ENCODE data around the gene NCOA1.

NCOA1 gene

DNA sequence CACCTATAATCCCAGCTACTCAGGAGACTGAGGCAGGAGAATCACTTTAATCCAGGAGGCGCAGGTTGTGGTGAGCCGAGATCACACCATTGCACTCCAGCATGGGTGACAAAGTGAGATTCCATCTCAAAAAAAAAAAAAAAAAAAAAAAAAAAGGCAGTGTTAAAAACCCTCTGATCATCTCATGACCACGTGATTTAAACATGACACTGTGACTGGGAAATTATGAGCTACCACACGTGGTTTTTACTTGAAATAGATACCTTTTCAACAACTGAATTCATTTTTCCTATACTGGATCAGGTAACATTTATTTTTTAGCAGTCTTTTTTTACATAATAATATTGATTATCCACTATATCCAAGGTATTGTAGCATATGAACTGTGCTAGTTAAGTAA is 199.5 kb downstream of the NCOA1 start:
- ChIA-PET POLR2A (no interaction called here), CTCF (no interaction called here)
- TF ChIP-seq TARDBP (IDR thresholded peaks at IDR 0.05) = no peak
- DNase-seq (ENCODE audit: extremely low spot score) = no peak

DNA sequence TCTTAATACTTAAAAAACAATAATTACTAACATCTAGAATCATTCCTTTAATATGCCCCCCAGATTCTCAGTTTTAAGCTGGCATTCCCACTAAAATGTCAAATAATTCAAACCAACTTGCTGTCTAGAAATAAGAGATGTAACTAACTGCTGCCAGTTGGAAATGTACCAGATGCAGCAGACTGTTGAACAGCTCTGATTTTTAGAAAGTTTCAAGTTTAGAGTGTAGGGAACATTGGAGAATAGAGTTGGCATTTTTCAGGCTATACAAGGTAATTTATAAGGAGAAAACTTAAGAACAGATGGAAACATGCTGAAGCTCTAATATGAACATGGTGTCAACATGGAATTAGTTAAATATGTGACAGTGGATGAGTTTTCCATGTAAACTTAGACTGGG is 200.8 kb downstream of the NCOA1 start:
- no peak for TF ChIP-seq SUZ12 (IDR thresholded peaks at IDR 0.05)
- no peak for TF ChIP-seq BHLHE40 (IDR thresholded peaks at IDR 0.05; ENCODE audit: borderline replicate concordance)
- TF ChIP-seq FOXA1 (IDR thresholded peaks at IDR 0.05) = no peak
- TF ChIP-seq ARNT (IDR thresholded peaks at IDR 0.05) = no peak
- no peak for TF ChIP-seq ZNF384 (IDR thresholded peaks at IDR 0.05)
- no peak for TF ChIP-seq L3MBTL2 (conservative IDR thresholded peaks at IDR 0.05)
- ChIA-PET CTCF (no interaction called here), POLR2A (no interaction called here)
- DNase-seq (ENCODE audit: extremely low spot score) = no peak

DNA sequence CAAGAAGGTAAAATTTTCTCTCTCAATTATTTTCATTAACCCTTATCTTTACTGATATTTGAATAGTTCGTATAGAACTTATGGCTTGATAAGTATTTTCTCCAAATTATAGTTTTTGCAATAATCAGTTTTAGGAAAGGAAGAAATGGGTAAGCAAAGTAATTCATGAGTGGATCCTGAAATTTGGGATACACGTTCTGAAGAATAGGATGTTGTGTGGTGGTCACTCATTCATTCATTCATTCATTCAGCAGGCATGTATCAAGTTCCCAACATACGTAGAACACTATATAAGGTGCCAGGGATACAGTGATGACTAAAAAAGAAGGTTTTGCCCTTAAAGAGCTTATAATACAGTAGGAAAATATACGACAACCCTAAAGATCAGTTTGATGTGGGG is 206.7 kb downstream of the NCOA1 start:
- no peak for DNase-seq (ENCODE audit: extremely low spot score)
- POLR2A ChIA-PET = no interaction called here
- TF ChIP-seq ARNT (IDR thresholded peaks at IDR 0.05) = no peak
- no peak for TF ChIP-seq ZNF384 (IDR thresholded peaks at IDR 0.05)
- TF ChIP-seq SP1 (IDR thresholded peaks at IDR 0.05) = no peak
- TF ChIP-seq, protein P1, sequence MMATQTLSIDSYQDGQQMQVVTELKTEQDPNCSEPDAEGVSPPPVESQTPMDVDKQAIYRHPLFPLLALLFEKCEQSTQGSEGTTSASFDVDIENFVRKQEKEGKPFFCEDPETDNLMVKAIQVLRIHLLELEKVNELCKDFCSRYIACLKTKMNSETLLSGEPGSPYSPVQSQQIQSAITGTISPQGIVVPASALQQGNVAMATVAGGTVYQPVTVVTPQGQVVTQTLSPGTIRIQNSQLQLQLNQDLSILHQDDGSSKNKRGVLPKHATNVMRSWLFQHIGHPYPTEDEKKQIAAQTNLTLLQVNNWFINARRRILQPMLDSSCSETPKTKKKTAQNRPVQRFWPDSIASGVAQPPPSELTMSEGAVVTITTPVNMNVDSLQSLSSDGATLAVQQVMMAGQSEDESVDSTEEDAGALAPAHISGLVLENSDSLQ (IDR thresholded peaks at IDR 0.05) = no peak
- TF ChIP-seq BHLHE40 (IDR thresholded peaks at IDR 0.05; ENCODE audit: borderline replicate concordance) = no peak
- TF ChIP-seq TARDBP (IDR thresholded peaks at IDR 0.05) = no peak
- no peak for TF ChIP-seq LEF1 (IDR thresholded peaks at IDR 0.05; ENCODE audit: borderline replicate concordance)
- TF ChIP-seq FOXA1 (IDR thresholded peaks at IDR 0.05) = no peak
- TF ChIP-seq FOXK2 (IDR thresholded peaks at IDR 0.05) = no peak
- no peak for TF ChIP-seq L3MBTL2 (conservative IDR thresholded peaks at IDR 0.05)
- TF ChIP-seq FOXM1 (IDR thresholded peaks at IDR 0.05; ENCODE audit: borderline replicate concordance) = no peak
- no peak for TF ChIP-seq ELF4 (IDR thresholded peaks at IDR 0.05)
- TF ChIP-seq HDGF (IDR thresholded peaks at IDR 0.05; ENCODE audit: borderline replicate concordance) = no peak
- CTCF ChIA-PET = no interaction called here

DNA sequence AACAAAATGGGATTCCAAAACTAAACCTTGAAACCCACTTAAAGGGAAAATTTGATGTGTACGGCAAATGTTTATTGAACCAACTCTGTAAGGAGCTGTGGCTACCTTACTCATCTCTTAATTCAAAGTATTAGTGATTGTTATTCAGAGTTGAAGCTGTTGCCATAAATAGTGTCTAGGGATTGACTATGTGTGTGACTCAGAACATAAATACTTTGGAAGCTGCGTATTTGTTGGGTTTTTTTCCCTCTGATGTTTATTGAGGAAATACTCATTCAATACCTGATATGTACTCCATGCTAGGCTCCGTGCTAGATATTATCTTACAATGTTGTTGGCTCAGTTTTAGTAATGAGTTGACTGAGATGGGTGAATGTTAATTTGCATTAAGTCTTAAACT is 211.7 kb downstream of the NCOA1 start:
- TF ChIP-seq FOXK2 (IDR thresholded peaks at IDR 0.05) (no peak), CTBP1 (IDR thresholded peaks at IDR 0.05; ENCODE audit: borderline replicate concordance) (no peak), ZNF384 (IDR thresholded peaks at IDR 0.05) (no peak), BHLHE40 (IDR thresholded peaks at IDR 0.05; ENCODE audit: borderline replicate concordance) (no peak), HDGF (IDR thresholded peaks at IDR 0.05; ENCODE audit: borderline replicate concordance) (no peak), TARDBP (IDR thresholded peaks at IDR 0.05) (no peak), LEF1 (IDR thresholded peaks at IDR 0.05; ENCODE audit: borderline replicate concordance) (no peak), FOXM1 (IDR thresholded peaks at IDR 0.05; ENCODE audit: borderline replicate concordance) (no peak), SUZ12 (IDR thresholded peaks at IDR 0.05) (no peak), L3MBTL2 (conservative IDR thresholded peaks at IDR 0.05) (no peak), FOXA1 (IDR thresholded peaks at IDR 0.05) (no peak), NFRKB (IDR thresholded peaks at IDR 0.05) (no peak), ELF4 (IDR thresholded peaks at IDR 0.05) (no peak), ARNT (IDR thresholded peaks at IDR 0.05) (no peak), SP1 (IDR thresholded peaks at IDR 0.05) (no peak)
- TF ChIP-seq, protein P1 (IDR thresholded peaks at IDR 0.05) = no peak
- CTCF ChIA-PET = no interaction called here
- POLR2A ChIA-PET = no interaction called here
- DNase-seq (ENCODE audit: extremely low spot score) = no peak

DNA sequence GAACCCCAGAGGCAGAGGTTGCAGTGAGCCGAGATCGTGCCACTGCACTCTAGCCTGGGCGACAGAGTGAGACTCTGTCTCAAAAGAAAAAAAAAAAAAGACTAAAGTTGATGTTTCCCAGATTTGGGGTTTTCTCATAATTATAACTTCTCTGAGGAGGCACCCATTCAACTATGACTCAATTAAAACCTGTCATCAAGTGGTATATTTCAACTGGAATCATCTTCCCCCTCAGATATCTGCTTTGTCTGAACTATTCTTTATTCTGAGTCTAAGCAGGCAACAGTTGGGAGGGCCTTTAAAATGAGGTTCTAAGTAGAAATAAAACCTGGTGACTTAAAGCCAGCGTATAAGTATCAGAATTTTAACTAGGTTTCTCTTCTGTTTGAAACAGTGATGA is 213.6 kb downstream of the NCOA1 start:
- no peak for DNase-seq (ENCODE audit: extremely low spot score)
- ChIA-PET POLR2A (no interaction called here), CTCF (no interaction called here)
- TF ChIP-seq LEF1 (IDR thresholded peaks at IDR 0.05; ENCODE audit: borderline replicate concordance) (no peak), FOXM1 (IDR thresholded peaks at IDR 0.05; ENCODE audit: borderline replicate concordance) (no peak), SP1 (IDR thresholded peaks at IDR 0.05) (no peak), FOXA1 (IDR thresholded peaks at IDR 0.05) (no peak), HDGF (IDR thresholded peaks at IDR 0.05; ENCODE audit: borderline replicate concordance) (no peak), NFRKB (IDR thresholded peaks at IDR 0.05) (no peak)
- TF ChIP-seq, protein P1 (IDR thresholded peaks at IDR 0.05) = no peak

DNA sequence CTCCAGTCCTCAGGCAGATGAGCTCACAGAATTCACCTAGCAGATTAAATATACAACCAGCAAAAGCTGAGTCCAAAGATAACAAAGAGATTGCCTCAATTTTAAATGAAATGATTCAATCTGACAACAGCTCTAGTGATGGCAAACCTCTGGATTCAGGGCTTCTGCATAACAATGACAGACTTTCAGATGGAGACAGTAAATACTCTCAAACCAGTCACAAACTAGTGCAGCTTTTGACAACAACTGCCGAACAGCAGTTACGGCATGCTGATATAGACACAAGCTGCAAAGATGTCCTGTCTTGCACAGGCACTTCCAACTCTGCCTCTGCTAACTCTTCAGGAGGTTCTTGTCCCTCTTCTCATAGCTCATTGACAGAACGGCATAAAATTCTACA is 216.1 kb downstream of the NCOA1 start:
- no peak for DNase-seq (ENCODE audit: extremely low spot score)
- ChIA-PET CTCF (no interaction called here), POLR2A (no interaction called here)
- TF ChIP-seq ELF4 (IDR thresholded peaks at IDR 0.05) = no peak
- TF ChIP-seq SP1 (IDR thresholded peaks at IDR 0.05) = no peak

DNA sequence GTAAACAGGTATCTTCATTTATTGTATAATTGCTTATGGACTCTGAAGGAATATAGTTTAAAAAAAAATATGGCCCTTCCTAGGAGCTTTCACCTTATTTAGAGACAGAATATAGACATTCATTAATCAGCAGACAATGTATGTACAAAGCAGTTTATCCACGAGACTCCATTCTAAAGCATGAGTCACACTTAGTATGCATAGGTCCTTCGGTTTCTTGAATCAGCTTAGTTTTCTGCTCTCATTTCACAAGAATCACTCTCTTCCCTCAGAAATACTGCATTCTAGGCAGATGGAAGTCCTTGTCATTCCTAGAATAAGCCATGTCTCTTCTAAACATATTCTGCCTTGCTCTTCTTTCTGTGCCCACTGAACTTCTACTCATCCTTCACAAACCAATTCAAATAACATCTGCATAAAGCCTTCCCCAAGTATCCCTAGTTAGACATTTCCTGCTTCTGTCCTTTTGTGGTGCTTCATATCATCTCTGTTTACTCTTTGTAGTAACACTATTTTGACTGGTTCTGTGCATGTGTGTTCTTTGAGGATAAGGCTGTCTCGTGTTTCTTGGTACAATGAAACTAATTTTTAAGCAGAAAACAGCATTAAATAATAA is 217.6 kb downstream of the NCOA1 start:
- no peak for DNase-seq (ENCODE audit: extremely low spot score)
- TF ChIP-seq HDGF (IDR thresholded peaks at IDR 0.05; ENCODE audit: borderline replicate concordance) (no peak), ZNF384 (IDR thresholded peaks at IDR 0.05) (no peak), L3MBTL2 (conservative IDR thresholded peaks at IDR 0.05) (no peak), ARNT (IDR thresholded peaks at IDR 0.05) (no peak), TARDBP (IDR thresholded peaks at IDR 0.05) (no peak), SP1 (IDR thresholded peaks at IDR 0.05) (no peak), CTBP1 (IDR thresholded peaks at IDR 0.05; ENCODE audit: borderline replicate concordance) (no peak), NFRKB (IDR thresholded peaks at IDR 0.05) (no peak), SUZ12 (IDR thresholded peaks at IDR 0.05) (no peak), FOXM1 (IDR thresholded peaks at IDR 0.05; ENCODE audit: borderline replicate concordance) (no peak), FOXA1 (IDR thresholded peaks at IDR 0.05) (no peak), BHLHE40 (IDR thresholded peaks at IDR 0.05; ENCODE audit: borderline replicate concordance) (no peak), LEF1 (IDR thresholded peaks at IDR 0.05; ENCODE audit: borderline replicate concordance) (no peak), FOXK2 (IDR thresholded peaks at IDR 0.05) (no peak), ELF4 (IDR thresholded peaks at IDR 0.05) (no peak)
- TF ChIP-seq, protein P1 (IDR thresholded peaks at IDR 0.05) = no peak
- ChIA-PET CTCF (no interaction called here), POLR2A (no interaction called here)

All from HEK293T (cell line).